WERI-Rb-1 (cell line): Measurements from ENCODE around the gene ABI1.

ENCODE experiments used
- DNase-seq: peaks from one replicate; pipeline ENCODE4 v3.0.0-alpha.2; 2020
- H3K27ac ChIP-seq: fragments of 250-450 bp; sonication (Bioruptor Pico); 2 replicates; pipeline ENCODE4 v1.5.1; 2020; ENCODE audit warnings: mild to moderate bottlenecking, moderate library complexity
- H3K27me3 ChIP-seq: fragments of 250-450 bp; sonication (Bioruptor Pico); 2 replicates; pipeline ENCODE4 v1.5.1; 2021; ENCODE audit warnings: mild to moderate bottlenecking, low read depth, moderate library complexity; ENCODE audit not compliant: insufficient read depth, severe bottlenecking
- H3K36me3 ChIP-seq: fragments of 250-450 bp; sonication (Bioruptor Pico); 2 replicates; pipeline ENCODE4 v1.5.1; 2020; ENCODE audit warnings: mild to moderate bottlenecking, moderate library complexity
- H3K4me3 ChIP-seq: 2 replicates; pipeline ENCODE4 v1.5.1; 2011; ENCODE audit warnings: low read depth, mild to moderate bottlenecking, control low read depth, low read length
- H3K9me3 ChIP-seq: fragments of 250-450 bp; sonication (Bioruptor Pico); 2 replicates; pipeline ENCODE4 v1.5.1; 2021; ENCODE audit warnings: mild to moderate bottlenecking, moderate library complexity; ENCODE audit not compliant: severe bottlenecking
- CTCF ChIP-seq: IDR thresholded peaks from 2 replicates; pipeline ENCODE4 v1.5.1; 2011; ENCODE audit warnings: low read depth, mild to moderate bottlenecking, control low read depth, inconsistent platforms, low read length

Gene ABI1

GRCh38 chr10:26779176-26779860 lies 81.4 kb downstream of the ABI1 start:
- Histone ChIP-seq H3K4me3 (no peak overlapping the region), H3K27ac (no peak overlapping the region)
- DNase-seq = no peak

GRCh38 chr10:26777686-26778085 lies 83.1 kb downstream of the ABI1 start:
- Histone ChIP-seq H3K27me3 (no peaks in the 10 kb centered on the region), H3K9me3 (no peaks in the 10 kb centered on the region), H3K36me3 (no peaks in the 10 kb centered on the region), H3K27ac (no peak overlapping the region), H3K4me3 (no peak overlapping the region)
- no peak for DNase-seq
- TF ChIP-seq CTCF = no peak

More at GRCh38 chr10:26779176-26779860, 81.4 kb downstream of the ABI1 start:
- Histone ChIP-seq H3K36me3 (no peaks in the 10 kb centered on the region), H3K27me3 (no peaks in the 10 kb centered on the region), H3K9me3 (no peaks in the 10 kb centered on the region)
- no peak for TF ChIP-seq CTCF

- Histone ChIP-seq H3K27ac (no peak overlapping the region), H3K36me3 (no peaks in the 10 kb centered on the region), H3K9me3 (no peaks in the 10 kb centered on the region), H3K27me3 (no peaks in the 10 kb centered on the region), H3K4me3 (no peak overlapping the region)
- TF ChIP-seq CTCF = no peak
- no peak for DNase-seq
Observed at GRCh38 chr10:26776258-26776657, 84.5 kb downstream of the ABI1 start.

- no peak overlapping the region for H3K27ac ChIP-seq
Observed at GRCh38 chr10:26773633-26774032, 87.1 kb downstream of the ABI1 start.

GRCh38 chr10:26770069-26770468 lies 90.7 kb downstream of the ABI1 start:
- no peaks in the 10 kb centered on the region for H3K27me3 ChIP-seq
- no peak overlapping the region for H3K27ac ChIP-seq
- no peaks in the 10 kb centered on the region for H3K9me3 ChIP-seq
- no peak for TF ChIP-seq CTCF
- no peak overlapping the region for H3K4me3 ChIP-seq
- H3K36me3 ChIP-seq = no peaks in the 10 kb centered on the region
- no peak for DNase-seq

More at GRCh38 chr10:26773633-26774032, 87.1 kb downstream of the ABI1 start:
- no peak for DNase-seq
- H3K36me3 ChIP-seq = no peaks in the 10 kb centered on the region
- H3K9me3 ChIP-seq = no peaks in the 10 kb centered on the region
- no peak for TF ChIP-seq CTCF
- H3K27me3 ChIP-seq = no peaks in the 10 kb centered on the region
- H3K4me3 ChIP-seq = no peak overlapping the region

GRCh38 chr10:26765549-26765948 lies 95.2 kb downstream of the ABI1 start:
- Histone ChIP-seq H3K4me3 (no peak overlapping the region), H3K9me3 (no peaks in the 10 kb centered on the region), H3K27me3 (no peaks in the 10 kb centered on the region), H3K27ac (no peak overlapping the region), H3K36me3 (no peaks in the 10 kb centered on the region)
- DNase-seq = no peak
- no peak for TF ChIP-seq CTCF
